HG03378 (cell line): Measurements from ENCODE around the gene CNKSR3.

ENCODE experiments used
- ATAC-seq: cut with Tn5 transposase; IDR thresholded peaks from one replicate; pipeline ENCODE4 v1.9.1; 2021; ENCODE audit warnings: mild to moderate bottlenecking, moderate library complexity; ENCODE audit not compliant: unreplicated experiment

CNKSR3 gene

GRCh38 chr6:154428897-154429296, 81.6 kb downstream of the CNKSR3 start:
- ATAC-seq, result no peak

- ATAC-seq, result no peak
Measured at GRCh38 chr6:154427446-154427845, 83.0 kb downstream of the CNKSR3 start.

GRCh38 chr6:154426997-154427396, 83.5 kb downstream of the CNKSR3 start:
- ATAC-seq, result no peak

DNA sequence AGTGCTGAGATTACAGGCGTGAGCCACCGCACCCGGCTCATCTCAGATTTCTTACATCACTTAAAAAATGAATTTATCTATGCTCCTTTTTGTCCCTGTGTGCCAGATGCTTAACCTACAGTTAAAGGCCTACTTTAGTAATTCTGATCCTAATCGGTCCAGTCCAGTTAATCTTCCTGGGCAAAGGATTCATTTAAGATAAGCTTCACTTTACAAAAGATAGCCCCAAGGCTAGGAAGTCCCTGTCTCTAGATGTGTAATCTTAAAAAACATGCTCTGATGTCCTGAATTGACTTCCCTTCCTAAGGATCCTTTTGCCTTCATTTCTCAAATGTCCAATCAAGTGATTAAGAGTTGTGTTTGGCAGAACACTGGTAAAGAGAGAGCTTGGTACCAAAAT, 85.5 kb downstream of the CNKSR3 start:
- ATAC-seq, result no peak

- ATAC-seq, result peak; percentile 62
Measured at GRCh38 chr6:154414021-154414813, 96.3 kb downstream of the CNKSR3 start.

DNA sequence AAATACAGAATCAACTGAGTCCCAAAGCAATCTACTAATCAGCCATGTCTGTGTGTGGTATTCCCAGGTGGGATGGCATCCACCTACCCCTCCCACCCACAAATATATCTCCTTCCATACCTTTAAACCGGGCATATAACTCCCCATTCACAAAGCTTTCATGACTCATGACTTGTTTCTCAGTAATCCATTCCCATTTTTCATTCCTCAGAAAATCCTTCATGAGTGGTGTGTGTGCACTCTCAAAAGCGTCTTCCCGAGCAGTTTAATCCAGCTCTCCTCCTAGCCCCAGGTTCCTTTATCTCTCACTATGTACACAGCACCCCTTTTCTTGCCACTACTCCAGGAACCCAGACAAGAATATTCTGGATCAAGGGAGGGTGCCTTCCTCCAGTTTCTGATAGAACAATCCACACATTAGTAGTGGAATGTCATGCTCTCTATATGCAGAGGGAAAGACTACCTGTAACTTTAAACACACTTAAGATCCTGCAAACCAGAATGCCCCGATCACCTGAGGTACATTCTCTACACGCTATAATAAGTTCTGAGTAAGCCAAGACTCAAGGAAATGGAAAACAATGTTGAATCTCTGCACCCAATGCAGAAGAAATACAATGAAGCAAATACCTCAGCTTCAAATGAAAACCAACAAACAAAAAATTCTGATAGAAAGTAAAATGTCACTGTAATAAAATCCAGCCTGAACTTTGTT, 98.2 kb downstream of the CNKSR3 start:
- ATAC-seq, result no peak

DNA sequence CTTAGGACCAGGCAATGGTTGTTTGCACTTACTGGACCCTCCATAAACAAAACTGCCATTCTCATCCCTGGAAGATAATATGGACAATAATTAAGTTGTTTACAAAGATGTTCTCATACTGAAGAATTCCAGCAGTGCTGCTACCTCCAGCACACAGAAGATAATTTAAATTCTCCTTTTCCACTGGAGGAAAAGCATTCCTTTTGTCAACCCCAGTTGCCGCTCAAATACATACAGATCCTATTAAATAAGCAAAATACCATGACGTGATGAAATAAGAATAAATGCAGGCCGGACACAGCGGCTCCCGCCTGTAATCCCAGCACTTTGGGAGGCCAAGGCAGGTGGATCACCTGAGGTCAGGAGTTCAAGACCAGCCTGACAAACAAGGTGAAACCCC, 99.4 kb downstream of the CNKSR3 start:
- no peak for ATAC-seq

DNA sequence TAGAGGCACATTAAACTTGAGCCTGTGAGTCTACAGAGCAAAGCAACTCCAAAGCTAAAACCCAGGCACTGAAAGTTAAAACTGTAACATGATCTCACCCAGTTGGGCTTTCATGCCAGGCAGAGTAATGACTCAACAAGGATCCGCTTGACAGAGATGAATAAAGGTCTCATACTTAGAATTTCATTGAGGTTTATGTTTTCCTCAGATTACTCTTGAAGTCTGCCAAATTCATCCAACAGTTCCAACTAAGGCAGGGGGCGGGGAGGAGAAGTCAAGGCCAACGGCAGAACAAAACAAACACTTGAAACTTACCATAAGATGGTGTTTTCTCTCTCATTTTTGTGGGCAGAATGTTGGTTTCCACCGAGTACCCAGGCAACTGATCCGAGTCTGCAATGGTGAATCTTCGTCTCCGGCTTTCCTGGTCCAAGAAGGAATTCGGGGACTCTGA, 99.8 kb downstream of the CNKSR3 start:
- ATAC-seq, result peak; percentile 55

- no peak for ATAC-seq
Measured at GRCh38 chr6:154408891-154409500, 101.5 kb downstream of the CNKSR3 start.

DNA sequence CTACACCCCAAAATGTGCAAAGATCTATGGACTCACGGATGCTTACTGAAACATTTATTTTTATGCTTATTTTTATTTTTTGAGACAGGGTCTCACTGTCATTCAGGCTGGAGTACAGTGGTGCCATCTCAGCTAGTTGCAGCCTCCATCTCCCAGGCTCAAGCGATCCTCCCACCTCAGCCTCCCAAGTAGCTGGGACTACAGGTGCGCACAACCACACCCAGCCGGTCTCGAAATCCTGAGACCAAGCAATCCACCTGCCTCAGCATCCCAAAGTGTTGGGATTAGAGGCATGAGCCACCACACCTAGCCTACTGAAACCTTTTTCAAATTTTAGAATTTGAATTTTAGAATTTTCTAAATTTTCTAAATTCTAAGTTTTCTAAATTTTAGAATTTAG, 103.0 kb downstream of the CNKSR3 start:
- ATAC-seq, result no peak

DNA sequence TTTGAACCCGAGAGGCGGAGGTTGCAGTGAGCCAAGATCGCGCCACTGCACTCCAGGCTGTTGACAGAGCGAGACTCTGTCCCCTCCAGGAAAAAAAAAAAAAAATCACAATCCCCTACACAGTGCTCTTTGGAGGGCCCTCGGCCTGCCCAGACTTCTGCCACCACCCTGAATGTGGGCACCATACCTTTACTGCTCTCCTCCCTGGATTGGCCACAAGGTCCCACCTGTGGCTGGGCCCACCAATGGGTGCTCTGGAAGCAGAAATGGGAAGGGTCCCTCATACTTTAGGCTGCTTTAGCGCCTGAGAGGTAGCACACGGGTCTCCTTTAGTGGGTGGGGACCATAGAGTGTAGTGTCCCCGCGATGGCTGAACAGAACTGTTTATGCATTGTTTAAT, 103.6 kb downstream of the CNKSR3 start:
- ATAC-seq, result no peak

DNA sequence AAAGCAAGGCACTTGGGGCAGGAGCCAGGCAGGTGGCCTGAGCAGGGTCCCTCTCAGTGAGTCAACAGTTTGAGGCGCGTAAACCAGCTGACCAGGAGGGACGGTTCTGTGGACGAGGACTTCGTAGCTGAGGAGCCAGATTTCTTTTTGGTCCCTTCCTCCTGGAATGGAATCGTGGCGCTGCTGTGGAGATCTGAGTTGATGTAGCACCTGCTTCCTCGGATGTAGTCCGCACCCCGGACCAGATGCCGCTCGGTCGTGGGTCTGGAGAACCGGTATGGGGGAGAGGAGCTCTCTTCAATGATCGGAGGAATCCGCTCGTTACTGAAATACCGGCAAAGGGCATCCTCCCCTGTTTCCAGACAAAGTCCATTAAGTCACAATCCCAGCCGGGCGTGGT, 104.2 kb downstream of the CNKSR3 start:
- ATAC-seq, result no peak

DNA sequence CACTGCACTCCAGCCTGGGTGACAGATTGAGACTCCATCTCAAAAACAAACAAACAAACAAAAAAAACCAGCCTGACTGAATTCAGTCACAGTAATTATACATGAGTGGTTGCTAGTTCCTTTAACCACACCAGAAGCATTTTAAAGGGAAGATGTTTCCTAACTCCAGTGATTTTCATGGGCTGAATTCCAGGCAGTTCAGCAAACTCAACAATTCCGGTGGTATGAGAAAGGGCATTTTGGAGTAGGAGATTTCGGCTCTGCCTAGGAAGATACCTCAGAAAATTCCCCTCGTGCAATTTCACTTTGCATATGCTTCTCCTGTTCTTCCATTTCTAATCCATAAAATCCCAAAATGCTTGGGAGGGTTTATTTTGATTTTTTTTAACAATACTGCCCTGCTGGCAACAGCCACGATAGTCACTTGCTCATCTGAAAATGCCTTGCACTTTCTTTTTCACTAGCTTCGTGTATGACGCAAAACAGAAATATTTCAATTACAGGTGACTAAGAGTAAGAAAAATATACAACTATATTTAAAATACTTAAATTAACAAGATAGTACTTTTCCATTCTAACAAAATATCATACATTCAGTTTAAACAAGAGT, 105.6 kb downstream of the CNKSR3 start:
- ATAC-seq, result no peak

DNA sequence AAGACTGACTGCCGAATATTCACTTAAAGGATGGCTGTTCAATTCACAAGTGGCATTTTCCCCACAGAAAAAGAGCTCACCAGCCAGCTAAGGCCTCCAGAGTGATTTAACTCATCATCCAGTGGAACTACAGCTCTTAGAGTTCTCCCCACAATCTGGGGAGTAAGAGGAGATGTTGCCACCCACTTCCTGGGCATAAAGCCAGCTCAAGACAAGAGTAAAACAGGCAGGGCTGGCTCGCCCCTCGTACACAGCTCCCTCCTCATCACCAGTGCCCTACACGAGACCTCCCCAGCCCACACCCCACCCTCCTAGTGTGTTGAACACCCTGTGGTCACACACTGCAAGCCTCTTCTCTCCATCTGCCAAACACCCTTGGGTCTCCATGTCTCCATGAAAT, 106.7 kb downstream of the CNKSR3 start:
- no peak for ATAC-seq

DNA sequence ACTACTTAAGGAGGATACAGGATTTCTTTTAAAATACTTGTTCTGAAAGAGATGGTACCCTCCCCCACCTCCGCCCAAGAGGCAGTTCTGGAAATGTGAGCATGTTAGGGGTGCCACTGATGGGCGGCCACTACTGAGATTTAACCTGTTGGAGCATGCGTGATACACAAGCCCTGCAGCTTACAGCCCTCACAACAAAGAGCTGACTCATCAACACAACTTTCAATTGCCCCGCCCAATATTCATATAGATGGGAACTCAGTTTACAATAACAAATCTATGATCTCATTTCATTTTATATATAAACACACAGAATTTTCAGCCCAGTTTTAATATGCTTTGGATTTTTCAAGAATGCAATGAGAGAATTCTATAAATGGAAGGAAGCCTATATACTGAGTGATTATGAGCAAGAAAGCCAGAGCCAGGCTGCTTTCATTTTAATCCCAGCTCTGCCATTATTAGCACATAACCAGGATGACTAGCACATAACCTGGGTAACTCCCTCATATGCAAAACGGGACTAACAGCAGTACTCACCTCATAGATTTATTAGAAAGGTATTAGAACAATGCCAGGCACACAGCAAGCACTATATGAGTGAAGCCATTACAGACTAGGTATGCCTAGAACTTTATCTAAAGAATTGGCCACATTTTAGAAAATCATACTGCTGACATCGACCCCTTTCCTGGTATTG, 108.3 kb downstream of the CNKSR3 start:
- ATAC-seq, result no peak

DNA sequence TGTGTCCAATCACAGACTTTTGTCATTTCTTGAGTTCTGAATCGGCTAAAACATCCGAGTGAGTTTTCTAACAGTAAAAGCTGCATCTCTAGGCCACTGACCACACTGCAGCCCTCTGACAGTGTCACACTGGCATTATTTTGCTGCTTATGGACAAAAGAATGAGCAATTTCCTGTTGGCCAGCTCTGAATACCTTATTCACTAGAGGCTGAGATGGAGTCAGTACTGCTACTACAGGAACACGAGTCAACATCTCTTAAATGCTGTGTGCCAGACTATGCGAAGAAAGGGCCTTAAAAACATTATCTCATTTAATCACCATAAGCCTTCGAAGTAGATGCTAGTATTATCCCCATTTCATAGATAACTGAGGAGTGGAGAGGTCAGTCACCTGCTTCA, 111.4 kb downstream of the CNKSR3 start:
- no peak for ATAC-seq

DNA sequence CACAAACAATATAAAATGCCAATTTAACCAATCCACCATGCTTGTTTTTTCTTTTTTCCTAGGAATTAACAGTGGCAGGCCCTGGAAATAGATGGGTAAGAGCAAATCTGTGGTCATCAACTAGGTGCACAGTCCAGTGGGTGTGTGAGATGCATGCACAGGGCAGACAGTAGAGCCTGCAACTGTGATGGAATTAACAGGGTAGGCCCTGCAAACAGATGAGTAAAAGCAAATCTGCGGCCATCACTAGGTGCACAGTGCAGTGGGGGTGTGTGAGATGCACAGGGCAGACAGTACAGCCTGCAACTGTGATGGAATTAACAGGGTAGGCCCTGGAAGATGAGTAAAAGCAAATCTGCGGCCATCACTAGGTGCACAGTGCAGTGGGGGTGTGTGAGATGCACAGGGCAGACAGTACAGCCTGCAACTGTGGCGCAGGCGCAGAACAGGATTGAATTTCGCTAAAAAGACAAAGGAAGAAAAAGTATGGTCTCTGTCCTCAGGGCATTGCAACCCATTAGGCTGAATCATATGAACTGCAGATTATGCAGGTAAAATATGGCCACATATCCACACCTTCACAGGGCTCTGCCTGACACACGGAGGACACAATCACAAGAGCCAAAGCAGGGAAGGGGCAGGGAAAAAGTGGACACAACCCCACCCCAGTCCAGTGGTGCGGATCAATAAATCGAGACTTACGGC, 112.8 kb downstream of the CNKSR3 start:
- ATAC-seq, result no peak

GRCh38 chr6:154395878-154396277, 114.6 kb downstream of the CNKSR3 start:
- no peak for ATAC-seq

DNA sequence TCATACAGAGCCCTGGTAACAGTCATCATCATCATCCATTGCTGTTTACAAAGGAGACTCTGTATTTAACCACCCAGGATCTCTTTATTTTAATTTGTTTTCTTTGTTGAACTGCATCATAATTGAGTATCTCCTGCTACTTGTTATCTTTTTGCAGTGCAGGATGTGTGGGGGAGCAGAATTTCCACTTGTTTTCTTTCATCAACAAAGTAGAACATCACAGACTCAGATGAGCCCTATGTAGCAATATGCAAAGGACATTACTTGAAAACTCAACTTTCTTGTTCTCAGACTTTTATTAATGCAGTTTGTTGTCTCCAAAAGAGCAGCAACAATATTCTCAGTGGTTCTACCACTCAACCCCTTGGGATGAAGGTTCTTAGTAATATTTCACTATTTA, 115.2 kb downstream of the CNKSR3 start:
- no peak for ATAC-seq

- no peak for ATAC-seq
Measured at GRCh38 chr6:154394571-154394970, 115.9 kb downstream of the CNKSR3 start.
